H1 (cell line): ENCODE results near the gene TAF3. TPM values are rescaled to one million over a fixed set of nuclear protein-coding genes. Genes with fewer than 3 reads are reported as not detected.

ENCODE experiments used
- CTCF ChIA-PET: fragments of 300-600 bp; sonication (Branson Sonifier 250); formaldehyde crosslinking; loops from one replicate; lab custom pipeline; 2021; ENCODE audit not compliant: partially characterized antibody; lab: Charles Lee
- POLR2A ChIA-PET: fragments of 300-600 bp; sonication (Branson Sonifier 250); formaldehyde crosslinking; loops from one replicate; lab custom pipeline; 2021; ENCODE audit warnings: inconsistent platforms; ENCODE audit not compliant: partially characterized antibody; lab: Charles Lee
- DNase-seq, 2 experiments: peaks; one replicate each; pipeline versions ENCODE4 v3.0.0 to v3.0.0-alpha.2; 2010 to 2022; ENCODE audit warnings: low spot score in 2 of 2, low read depth in 1 of 2, mixed read lengths in 1 of 2
- FAIRE-seq: peaks from 2 replicates; lab custom pipeline; 2011; peaks lifted over from hg19 to GRCh38; lab: Jason Lieb, UNC
- H2AFZ ChIP-seq: 2 replicates; pipeline ENCODE4 v1.8.1; 2012; ENCODE audit warnings: low read length, inconsistent platforms
- H2AK5ac ChIP-seq: 2 replicates; pipeline ENCODE4 v1.6.1; 2013; ENCODE audit warnings: low read depth, low read length
- H2BK120ac ChIP-seq: replicated peaks from 2 replicates; pipeline ENCODE3; 2013; ENCODE audit warnings: low read depth, low read length, inconsistent platforms
- H2BK12ac ChIP-seq: 2 replicates; pipeline ENCODE4 v1.6.1; 2013; ENCODE audit warnings: low read depth, low read length
- H2BK15ac ChIP-seq: 2 replicates; pipeline ENCODE4 v1.6.1; 2013; ENCODE audit warnings: low read length
- H2BK20ac ChIP-seq: 2 replicates; pipeline ENCODE4 v1.6.1; 2013; ENCODE audit warnings: low read length
- H2BK5ac ChIP-seq: 2 replicates; pipeline ENCODE4 v1.6.1; 2013; ENCODE audit warnings: low read depth, low read length
- H3K14ac ChIP-seq: 2 replicates; pipeline ENCODE4 v1.6.1; 2013; ENCODE audit warnings: inconsistent platforms; ENCODE audit not compliant: insufficient read length
- H3K18ac ChIP-seq: 2 replicates; pipeline ENCODE4 v1.6.1; 2013; ENCODE audit warnings: low read length; ENCODE audit errors: extremely low read depth
- H3K23ac ChIP-seq: 2 replicates; pipeline ENCODE4 v1.6.1; 2013; ENCODE audit warnings: inconsistent platforms; ENCODE audit not compliant: insufficient read length
- H3K23me2 ChIP-seq: 2 replicates; pipeline ENCODE4 v1.6.1; 2013; ENCODE audit warnings: low read depth, low read length
- H3K27ac ChIP-seq: 2 replicates; pipeline ENCODE4 v1.6.1; 2011; ENCODE audit warnings: low read depth, low read length, inconsistent platforms
- H3K27me3 ChIP-seq, 4 experiments: replicated peaks in 1 of 4; 1 replicate in 1 of 4; 2 replicates in 3 of 4; pipeline versions ENCODE4 v1.6.1 to v1.8.1; 2011 to 2013; ENCODE audit warnings: low read length in 3 of 4, mild to moderate bottlenecking in 3 of 4, inconsistent platforms in 2 of 4, mixed read lengths in 2 of 4, moderate library complexity in 1 of 4; ENCODE audit not compliant: control insufficient read depth in 3 of 4, insufficient read depth in 3 of 4; ENCODE audit errors: extremely low read depth in 1 of 4
- H3K36me3 ChIP-seq, 4 experiments: 2 replicates each; pipeline versions ENCODE4 v1.6.1 to v1.8.1; 2011 to 2013; ENCODE audit warnings: mild to moderate bottlenecking in 4 of 4, low read length in 3 of 4, moderate library complexity in 2 of 4, control low read depth in 1 of 4, inconsistent platforms in 1 of 4; ENCODE audit not compliant: insufficient read depth in 4 of 4, control insufficient read depth in 2 of 4
- H3K4ac ChIP-seq: replicated peaks from 2 replicates; pipeline ENCODE3; 2013; ENCODE audit warnings: low read length, low read depth, mixed read lengths, inconsistent platforms; ENCODE audit not compliant: insufficient read length
- H3K4me1 ChIP-seq, 4 experiments: replicated peaks in 1 of 4; 1 replicate in 1 of 4; 2 replicates in 3 of 4; pipeline versions ENCODE4 v1.6.1 to v1.8.1; 2011 to 2013; ENCODE audit warnings: low read length in 3 of 4, inconsistent platforms in 2 of 4, mixed read lengths in 1 of 4; ENCODE audit not compliant: insufficient read depth in 4 of 4, control insufficient read depth in 3 of 4
- H3K4me2 ChIP-seq, 2 experiments: 2 replicates each; pipeline versions ENCODE4 v1.6.1 to v1.8.1; 2011 to 2013; ENCODE audit warnings: low read depth in 2 of 2, low read length in 2 of 2, control low read depth in 1 of 2, inconsistent platforms in 1 of 2, mild to moderate bottlenecking in 1 of 2; ENCODE audit not compliant: insufficient read depth in 1 of 2
- H3K4me3 ChIP-seq, 4 experiments: fragments of 200-600, 300-600 bp in 1 of 4; sonication (generic), shearing (Covaris generic), sonication (Bioruptor Twin) in 1 of 4; 2 replicates each; pipeline versions ENCODE4 v1.5.1 to v1.8.1; 2011 to 2016; ENCODE audit warnings: low read length in 4 of 4, low read depth in 3 of 4, control low read depth in 2 of 4, inconsistent platforms in 2 of 4, mild to moderate bottlenecking in 2 of 4, mixed read lengths in 1 of 4, moderate library complexity in 1 of 4; ENCODE audit not compliant: insufficient read depth in 2 of 4; ENCODE audit errors: extremely low read depth in 1 of 4
- H3K56ac ChIP-seq: replicated peaks from 2 replicates; pipeline ENCODE3; 2013; ENCODE audit warnings: low read depth, mild to moderate bottlenecking, mixed read lengths, low read length, inconsistent platforms; ENCODE audit not compliant: insufficient read length
- H3K79me1 ChIP-seq: 2 replicates; pipeline ENCODE4 v1.6.1; 2013; ENCODE audit warnings: low read depth, low read length, control low read depth
- H3K79me2 ChIP-seq, 2 experiments: 2 replicates each; pipeline versions ENCODE4 v1.6.1 to v1.8.1; 2012 to 2013; ENCODE audit warnings: low read length in 2 of 2, mild to moderate bottlenecking in 2 of 2, inconsistent platforms in 1 of 2; ENCODE audit not compliant: insufficient read depth in 2 of 2, control insufficient read depth in 1 of 2
- H3K9ac ChIP-seq, 4 experiments: replicated peaks in 1 of 4; 1 replicate in 1 of 4; 2 replicates in 3 of 4; pipeline versions ENCODE4 v1.6.1 to v1.8.1; 2011 to 2013; ENCODE audit warnings: low read depth in 3 of 4, low read length in 3 of 4, control low read depth in 2 of 4, mild to moderate bottlenecking in 2 of 4, moderate library complexity in 2 of 4, inconsistent platforms in 1 of 4; ENCODE audit errors: extremely low read depth in 1 of 4
- H3K9me3 ChIP-seq, 2 experiments: 2 replicates each; pipeline versions ENCODE4 v1.6.1 to v1.8.1; 2012 to 2013; ENCODE audit warnings: mild to moderate bottlenecking in 2 of 2, moderate library complexity in 2 of 2, control low read depth in 1 of 2, inconsistent platforms in 1 of 2, low read depth in 1 of 2, low read length in 1 of 2, mixed read lengths in 1 of 2; ENCODE audit not compliant: insufficient read depth in 2 of 2
- H4K20me1 ChIP-seq, 2 experiments: replicated peaks in 1 of 2; 2 replicates each; pipeline versions ENCODE3 to v1.8.1; 2011 to 2013; ENCODE audit warnings: inconsistent platforms in 2 of 2, low read length in 2 of 2, mild to moderate bottlenecking in 1 of 2; ENCODE audit not compliant: insufficient read depth in 2 of 2, control insufficient read depth in 1 of 2
- H4K5ac ChIP-seq: 2 replicates; pipeline ENCODE4 v1.6.1; 2013; ENCODE audit warnings: low read length, low read depth, mixed read lengths, inconsistent platforms; ENCODE audit not compliant: insufficient read length
- H4K8ac ChIP-seq: 2 replicates; pipeline ENCODE4 v1.8.0; 2013; ENCODE audit warnings: mild to moderate bottlenecking, moderate library complexity, low read length, inconsistent platforms; ENCODE audit not compliant: insufficient read depth; ENCODE audit errors: extremely low read depth
- H4K91ac ChIP-seq: replicated peaks from 2 replicates; pipeline ENCODE3; 2013; ENCODE audit warnings: low read length, mixed read lengths, inconsistent platforms; ENCODE audit not compliant: insufficient read length
- ATF3 ChIP-seq: IDR thresholded peaks from 2 replicates; pipeline ENCODE4 v1.6.1; 2011; ENCODE audit warnings: low read depth, mild to moderate bottlenecking, low read length; ENCODE audit not compliant: insufficient read depth
- EGR1 ChIP-seq: IDR thresholded peaks from 2 replicates; pipeline ENCODE4 v1.6.1; 2011; ENCODE audit warnings: low read depth, low read length, borderline replicate concordance
- GABPA ChIP-seq: IDR thresholded peaks from 2 replicates; pipeline ENCODE4 v1.6.1; 2011; ENCODE audit warnings: mild to moderate bottlenecking, low read length, moderate library complexity, borderline replicate concordance; ENCODE audit not compliant: insufficient read depth
- MAFK ChIP-seq: IDR thresholded peaks from 2 replicates; pipeline ENCODE4 v1.6.1; 2012; ENCODE audit warnings: low read depth, mild to moderate bottlenecking, improper control_type of control experiment, low read length
- NANOG ChIP-seq: IDR thresholded peaks from 2 replicates; pipeline ENCODE4 v1.6.1; 2011; ENCODE audit warnings: low read length, low read depth, mild to moderate bottlenecking, inconsistent platforms; ENCODE audit not compliant: insufficient read depth, poor library complexity, severe bottlenecking
- POU5F1 ChIP-seq: IDR thresholded peaks from 2 replicates; pipeline ENCODE4 v1.6.1; 2011; ENCODE audit warnings: low read depth, mild to moderate bottlenecking, low read length, moderate library complexity
- TAF7 ChIP-seq: optimal IDR thresholded peaks from 2 replicates; pipeline ENCODE3; 2011; ENCODE audit warnings: low read depth, mild to moderate bottlenecking, inconsistent platforms, low read length, moderate library complexity, borderline replicate concordance
- WGBS, 2 experiments: shearing (Covaris generic) in 1 of 2; methylation state at CpG; one replicate each; pipeline versions ENCODE4 v1.1.6 to v1.1.7; 2013 to 2015; ENCODE audit warnings: low lambda C conversion rate in 2 of 2, mixed read lengths in 2 of 2, inconsistent platforms in 1 of 2, low coverage in 1 of 2, missing lambda C conversion rate in 1 of 2; ENCODE audit not compliant: insufficient replicate concordance in 2 of 2, insufficient coverage in 1 of 2, insufficient read length in 1 of 2; ENCODE audit errors: extremely low coverage in 1 of 2, missing lambda C conversion rate in 1 of 2; 5-methylcytosine and 5-hydroxymethylcytosine counted together
- polyA plus RNA-seq, 7 experiments: library from polyadenylated mRNA; depleted of rRNA in 3 of 7; stranded (reverse) in 5 of 7; unstranded in 2 of 7; fragments of >200 nt in 5 of 7; fragments of 200-250 nt in 2 of 7; gene quantifications; 1 replicate in 5 of 7; 2 replicates in 1 of 7; 4 replicates in 1 of 7; pipeline versions ENCODE4 v1.2.1 to v1.2.3, GENCODE V29; 2011 to 2013; ENCODE audit warnings: missing spikeins in 2 of 7, mixed read lengths in 2 of 7
- total RNA-seq: library from RNA; stranded (reverse); fragmentation: NEBNext Ultra II Directional; extraction: Animal tissue kit (Norgen Biotek cat#: 25700); gene quantifications from 2 replicates; pipeline ENCODE4 v1.2.1, GENCODE V29; 2021
- TF ChIP-seq, protein P1 (sequence below): IDR thresholded peaks from 2 replicates; pipeline ENCODE4 v1.6.1; 2011; ENCODE audit warnings: low read length, improper control_type of control experiment

Gene TAF3
- total and polyA plus RNA-seq, 2 of the 8 experiments (the other 6 are each of a cell fraction or from before 2014, with no cell fraction given) = 1.5 to 11.2 TPM

DNA sequence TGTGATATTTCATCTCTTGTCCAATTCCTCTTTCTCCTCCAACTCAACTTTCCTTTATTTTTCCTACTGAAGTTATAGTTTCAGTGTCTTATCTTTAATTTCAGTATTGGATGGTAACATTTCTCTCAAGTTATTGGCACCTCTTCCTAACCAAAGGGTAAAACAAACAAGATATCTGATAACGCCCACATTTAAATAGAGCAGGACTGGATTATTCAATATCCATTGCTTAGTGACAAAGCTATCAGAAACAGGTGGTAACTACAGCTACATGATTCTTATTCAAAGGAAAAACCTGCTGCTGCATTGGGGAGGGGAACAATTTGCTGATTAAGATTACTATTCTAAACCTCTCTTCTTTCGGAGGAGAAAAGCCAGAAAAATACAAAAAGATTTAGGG lies 87.8 kb downstream of the TAF3 start:
- H3K4me1 ChIP-seq = no peaks in the 10 kb centered on the region; a peak in 3 of 7 replicates
- peaks cover 0 to 2% of the 10 kb centered on the region in 2 experiments for H4K20me1 ChIP-seq
- no peak overlapping the region for H2BK5ac ChIP-seq
- H3K27ac ChIP-seq = no peak overlapping the region
- WGBS, 2 experiments = 94% methylated on average over 2 of the region's 2 CpGs; no CpG with 5 or more reads in 1 of the 2 experiments
- no peak overlapping the region for H2BK120ac ChIP-seq
- no peak overlapping the region for H4K8ac ChIP-seq
- no peak overlapping the region for H2BK15ac ChIP-seq
- H4K91ac ChIP-seq = no peak overlapping the region
- no peaks in the 10 kb centered on the region for H3K9me3 ChIP-seq
- H2AK5ac ChIP-seq = no peak overlapping the region
- no peak overlapping the region for H2AFZ ChIP-seq
- no peaks in the 10 kb centered on the region for H3K79me2 ChIP-seq
- no peak overlapping the region for H3K4me3 ChIP-seq
- no peak overlapping the region for H2BK20ac ChIP-seq
- no peak overlapping the region for H3K14ac ChIP-seq
- ChIA-PET CTCF (no interaction called here), POLR2A (no interaction called here)
- no peak overlapping the region for H3K4ac ChIP-seq
- peaks cover 2% of the 10 kb centered on the region; the same call in 1 of the 2 replicates for H3K79me1 ChIP-seq
- no peak for TF ChIP-seq NANOG
- TF ChIP-seq GABPA = no peak
- no peak for TF ChIP-seq EGR1
- TF ChIP-seq ATF3 = no peak
- no peak for TF ChIP-seq MAFK
- TF ChIP-seq, protein P1, sequence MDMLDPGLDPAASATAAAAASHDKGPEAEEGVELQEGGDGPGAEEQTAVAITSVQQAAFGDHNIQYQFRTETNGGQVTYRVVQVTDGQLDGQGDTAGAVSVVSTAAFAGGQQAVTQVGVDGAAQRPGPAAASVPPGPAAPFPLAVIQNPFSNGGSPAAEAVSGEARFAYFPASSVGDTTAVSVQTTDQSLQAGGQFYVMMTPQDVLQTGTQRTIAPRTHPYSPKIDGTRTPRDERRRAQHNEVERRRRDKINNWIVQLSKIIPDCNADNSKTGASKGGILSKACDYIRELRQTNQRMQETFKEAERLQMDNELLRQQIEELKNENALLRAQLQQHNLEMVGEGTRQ = no peak
- TF ChIP-seq TAF7 = no peak
- TF ChIP-seq POU5F1 = no peak
- H3K23ac ChIP-seq = no peak overlapping the region
- H3K4me2 ChIP-seq = no peak overlapping the region
- FAIRE-seq = no peak
- H3K27me3 ChIP-seq = no peaks in the 10 kb centered on the region
- H2BK12ac ChIP-seq = no peak overlapping the region
- no peak overlapping the region for H4K5ac ChIP-seq
- DNase-seq = no peak
- no peak overlapping the region for H3K18ac ChIP-seq
- H3K23me2 ChIP-seq = no peaks in the 10 kb centered on the region
- H3K9ac ChIP-seq = no peak overlapping the region
- no peak overlapping the region for H3K56ac ChIP-seq
- no peaks in the 10 kb centered on the region for H3K36me3 ChIP-seq
